Mesenchymal stem cell (in vitro differentiated cells and primary cell): ENCODE measurements around the gene GDPD4. TPM values are rescaled to one million over a fixed set of nuclear protein-coding genes. Genes with fewer than 3 reads are reported as not detected.

ENCODE experiments used
- DNase-seq: peaks from one replicate; pipeline ENCODE4 v3.0.0-alpha.2; 2013
- H2AFZ ChIP-seq: one replicate; pipeline ENCODE4 v1.6.1; 2013; ENCODE audit warnings: low read depth, mild to moderate bottlenecking, control low read depth, inconsistent platforms, low read length, moderate library complexity
- H2AK5ac ChIP-seq: 2 replicates; pipeline ENCODE4 v1.6.1; 2013; ENCODE audit warnings: low read length, moderate library complexity, mild to moderate bottlenecking, inconsistent platforms; ENCODE audit not compliant: severe bottlenecking
- H2BK120ac ChIP-seq: one replicate; pipeline ENCODE4 v1.6.1; 2013; ENCODE audit warnings: low read depth, mild to moderate bottlenecking, inconsistent platforms, low read length, moderate library complexity
- H2BK12ac ChIP-seq, 2 experiments: one replicate each; pipeline ENCODE4 v1.6.1; 2013; ENCODE audit warnings: inconsistent platforms in 2 of 2, low read length in 2 of 2, mild to moderate bottlenecking in 2 of 2, moderate library complexity in 2 of 2, control low read depth in 1 of 2
- H2BK15ac ChIP-seq: one replicate; pipeline ENCODE4 v1.6.1; 2013; ENCODE audit warnings: mild to moderate bottlenecking, low read depth, inconsistent platforms; ENCODE audit not compliant: poor library complexity, severe bottlenecking
- H2BK5ac ChIP-seq: 2 replicates; pipeline ENCODE4 v1.6.1; 2013; ENCODE audit warnings: low read depth, mild to moderate bottlenecking, low read length, control low read depth, inconsistent platforms; ENCODE audit not compliant: poor library complexity, severe bottlenecking
- H3K14ac ChIP-seq, 2 experiments: one replicate each; pipeline ENCODE4 v1.6.1; 2013; ENCODE audit warnings: inconsistent platforms in 2 of 2, low read length in 2 of 2, control low read depth in 1 of 2, mild to moderate bottlenecking in 1 of 2, moderate library complexity in 1 of 2
- H3K18ac ChIP-seq, 2 experiments: one replicate each; pipeline ENCODE4 v1.6.1; 2013; ENCODE audit warnings: inconsistent platforms in 2 of 2, low read length in 2 of 2, control low read depth in 1 of 2, low read depth in 1 of 2, mild to moderate bottlenecking in 1 of 2
- H3K23ac ChIP-seq, 2 experiments: one replicate each; pipeline ENCODE4 v1.6.1; 2013; ENCODE audit warnings: inconsistent platforms in 2 of 2, low read length in 2 of 2, mild to moderate bottlenecking in 2 of 2, moderate library complexity in 2 of 2, control low read depth in 1 of 2
- H3K27ac ChIP-seq: 2 replicates; pipeline ENCODE4 v1.5.1; 2013; ENCODE audit warnings: mild to moderate bottlenecking, moderate library complexity, low read length, control low read depth, inconsistent platforms; ENCODE audit not compliant: poor library complexity, severe bottlenecking
- H3K27me3 ChIP-seq, 2 experiments: 2 replicates each; pipeline versions ENCODE4 v1.6.1 to v1.7.0; 2013; ENCODE audit warnings: low read length in 2 of 2, mild to moderate bottlenecking in 2 of 2, moderate library complexity in 2 of 2, control low read depth in 1 of 2, inconsistent platforms in 1 of 2; ENCODE audit not compliant: control insufficient read depth in 1 of 2, insufficient read depth in 1 of 2
- H3K36me3 ChIP-seq, 2 experiments: 2 replicates each; pipeline versions ENCODE4 v1.6.1 to v1.7.0; 2013; ENCODE audit warnings: low read length in 2 of 2, control low read depth in 1 of 2, inconsistent platforms in 1 of 2, low read depth in 1 of 2, mild to moderate bottlenecking in 1 of 2; ENCODE audit not compliant: insufficient read depth in 2 of 2, control insufficient read depth in 1 of 2
- H3K4ac ChIP-seq, 2 experiments: one replicate each; pipeline ENCODE4 v1.6.1; 2013; ENCODE audit warnings: inconsistent platforms in 2 of 2, low read length in 2 of 2, mild to moderate bottlenecking in 2 of 2, moderate library complexity in 2 of 2, control low read depth in 1 of 2, low read depth in 1 of 2
- H3K4me1 ChIP-seq: 2 replicates; pipeline ENCODE4 v1.6.1; 2013; ENCODE audit warnings: low read depth, low read length, control low read depth; ENCODE audit not compliant: control insufficient read depth, insufficient read depth
- H3K4me2 ChIP-seq: 2 replicates; pipeline ENCODE4 v1.6.1; 2013; ENCODE audit warnings: low read length, mild to moderate bottlenecking, inconsistent platforms; ENCODE audit not compliant: poor library complexity, severe bottlenecking
- H3K4me3 ChIP-seq, 2 experiments: 2 replicates each; pipeline versions ENCODE4 v1.5.1 to v1.7.0; 2013; ENCODE audit warnings: low read length in 2 of 2, mild to moderate bottlenecking in 2 of 2, control low read depth in 1 of 2, low read depth in 1 of 2; ENCODE audit not compliant: insufficient read depth in 1 of 2
- H3K79me1 ChIP-seq: replicated peaks from 2 replicates; pipeline ENCODE4 v1.6.1; 2013; ENCODE audit warnings: mild to moderate bottlenecking, control low read depth, low read length, inconsistent platforms; ENCODE audit not compliant: poor library complexity, severe bottlenecking
- H3K9ac ChIP-seq: 2 replicates; pipeline ENCODE4 v1.7.0; 2013; ENCODE audit warnings: mild to moderate bottlenecking, low read length, moderate library complexity
- H3K9me3 ChIP-seq: 2 replicates; pipeline ENCODE4 v1.7.0; 2013; ENCODE audit warnings: mild to moderate bottlenecking, low read length; ENCODE audit not compliant: control insufficient read depth
- H4K8ac ChIP-seq: one replicate; pipeline ENCODE4 v1.6.1; 2013; ENCODE audit warnings: inconsistent platforms, mild to moderate bottlenecking, low read length, moderate library complexity
- H4K91ac ChIP-seq: one replicate; pipeline ENCODE4 v1.6.1; 2013; ENCODE audit warnings: mild to moderate bottlenecking, low read length, inconsistent platforms
- WGBS: methylation state at CpG from one replicate; pipeline ENCODE4 v1.1.7; 2013; ENCODE audit warnings: mixed read lengths; 5-methylcytosine and 5-hydroxymethylcytosine counted together
- polyA plus RNA-seq, 2 experiments: library from polyadenylated mRNA; stranded (reverse); fragments of 200-250 nt; gene quantifications; one replicate each; pipeline ENCODE4 v1.2.3, GENCODE V29; 2013

GDPD4 gene
- not detected for polyA plus RNA-seq (2013, experiment 1 of 2)
- polyA plus RNA-seq (2013, experiment 2 of 2), result not detected

- Histone ChIP-seq H2BK12ac (no peak within 1 kb of the TSS), H3K79me1 (no peaks in the 10 kb centered on the region), H3K9me3 (no peaks in the 10 kb centered on the region), H3K4me2 (no peak within 1 kb of the TSS), H3K18ac (no peak within 1 kb of the TSS), H4K8ac (no peak within 1 kb of the TSS), H2AFZ (no peak within 1 kb of the TSS), H3K27me3 (no peaks in the 10 kb centered on the region), H3K4me3 (no peak within 1 kb of the TSS), H3K9ac (no peak within 1 kb of the TSS), H3K14ac (no peak within 1 kb of the TSS), H3K4ac (no peak within 1 kb of the TSS), H4K91ac (no peak within 1 kb of the TSS), H2BK15ac (no peak within 1 kb of the TSS), H3K36me3 (no peaks in the 10 kb centered on the region), H2BK120ac (no peak within 1 kb of the TSS), H3K27ac (no peak within 1 kb of the TSS), H2BK5ac (no peak within 1 kb of the TSS), H3K4me1 (no peaks in the 10 kb centered on the region), H3K23ac (no peak within 1 kb of the TSS), H2AK5ac (no peak within 1 kb of the TSS)
- no peak for DNase-seq
- 93% methylated on average over 13 of the region's 15 CpGs for WGBS
Measured at GRCh38 chr11:77301510-77301909, at the start of gene GDPD4. Gene GDPD4 (minus strand): TSS chr11:77301686. CDS start chr11:77285137, 16,549 bp downstream.

GRCh38 chr11:77347948-77348347 lies 46.5 kb upstream of the GDPD4 start:
- no peak for DNase-seq
- no peak overlapping the region for H3K23ac ChIP-seq
- no peaks in the 10 kb centered on the region for H3K27me3 ChIP-seq
- no peak overlapping the region for H4K8ac ChIP-seq
- no peaks in the 10 kb centered on the region for H3K79me1 ChIP-seq
- H2BK120ac ChIP-seq, result no peak overlapping the region
- H2BK12ac ChIP-seq, result no peak overlapping the region
- no peak overlapping the region for H2BK5ac ChIP-seq
- H3K4me3 ChIP-seq, result no peak overlapping the region
- no peak overlapping the region for H4K91ac ChIP-seq
- no peak overlapping the region for H3K14ac ChIP-seq
- H3K4ac ChIP-seq, result no peak overlapping the region
- H3K18ac ChIP-seq, result peak overlapping the region in 1 of 2 experiments; percentile 2
- no peak overlapping the region for H2AK5ac ChIP-seq
- H3K4me1 ChIP-seq, result peaks cover 5% of the 10 kb centered on the region
- H3K4me2 ChIP-seq, result no peak overlapping the region
- H3K9me3 ChIP-seq, result no peaks in the 10 kb centered on the region
- 100% methylated on average over 2 of the region's 2 CpGs for WGBS
- H2AFZ ChIP-seq, result no peak overlapping the region
- no peak overlapping the region for H3K9ac ChIP-seq
- peaks cover 0 to 53% of the 10 kb centered on the region in 2 experiments for H3K36me3 ChIP-seq
- no peak overlapping the region for H3K27ac ChIP-seq
- no peak overlapping the region for H2BK15ac ChIP-seq

- Histone ChIP-seq H3K18ac (no peak overlapping the region), H3K36me3 (peaks cover 0 to 54% of the 10 kb centered on the region in 2 experiments), H3K4me2 (no peak overlapping the region), H2BK15ac (no peak overlapping the region), H3K4ac (no peak overlapping the region), H3K4me3 (no peak overlapping the region), H3K27me3 (no peaks in the 10 kb centered on the region), H3K9me3 (no peaks in the 10 kb centered on the region), H4K8ac (no peak overlapping the region), H4K91ac (no peak overlapping the region), H3K23ac (no peak overlapping the region), H3K9ac (no peak overlapping the region), H3K27ac (peak overlapping the region; percentile 59), H2AFZ (no peak overlapping the region), H2BK120ac (no peak overlapping the region), H3K14ac (no peak overlapping the region), H2BK5ac (no peak overlapping the region), H3K4me1 (peaks cover 5% of the 10 kb centered on the region), H2BK12ac (no peak overlapping the region), H2AK5ac (no peak overlapping the region), H3K79me1 (no peaks in the 10 kb centered on the region)
- peak; percentile 75 for DNase-seq
- WGBS, result 84% methylated on average over 2 of the region's 2 CpGs
Measured at GRCh38 chr11:77346906-77347603, 45.6 kb upstream of the GDPD4 start.

GRCh38 chr11:77345621-77346020 lies 44.1 kb upstream of the GDPD4 start:
- H3K27ac ChIP-seq, result peak overlapping the region; percentile 78
- no peak overlapping the region for H3K4me3 ChIP-seq
- peaks cover 5% of the 10 kb centered on the region for H3K4me1 ChIP-seq
- H3K9me3 ChIP-seq, result no peaks in the 10 kb centered on the region
- no peak overlapping the region for H2BK5ac ChIP-seq
- no peak overlapping the region for H3K4me2 ChIP-seq
- H3K79me1 ChIP-seq, result no peaks in the 10 kb centered on the region
- H2BK12ac ChIP-seq, result no peak overlapping the region
- H3K36me3 ChIP-seq, result peaks cover 0 to 64% of the 10 kb centered on the region in 2 experiments
- H3K23ac ChIP-seq, result no peak overlapping the region
- peak overlapping the region; percentile 39 for H4K91ac ChIP-seq
- H2BK120ac ChIP-seq, result no peak overlapping the region
- peak overlapping the region in 1 of 2 experiments; percentile 56 for H3K18ac ChIP-seq
- no peaks in the 10 kb centered on the region for H3K27me3 ChIP-seq
- no peak overlapping the region for H2BK15ac ChIP-seq
- no peak overlapping the region for H4K8ac ChIP-seq
- peak overlapping the region; percentile 75 for H2AK5ac ChIP-seq
- whole genome bisulfite sequencing, result 89% methylated on average over 3 of the region's 3 CpGs
- peak overlapping the region in 1 of 2 experiments; percentile 37 for H3K14ac ChIP-seq
- no peak overlapping the region for H3K9ac ChIP-seq
- no peak overlapping the region for H3K4ac ChIP-seq
- H2AFZ ChIP-seq, result no peak overlapping the region
- peak; percentile 11 for DNase-seq
